ENCODE data around the gene PPM1K. TPM values are rescaled to one million over a fixed set of nuclear protein-coding genes. Genes with fewer than 3 reads are reported as not detected.
A peak's percentile ranks its signal among the peaks of the same experiment; 100 is the strongest.

Gene PPM1K
- total RNA-seq, 2 experiments from 2014 or later: 65.7 to 87.7 TPM

- Histone ChIP-seq H3K79me2 (ENCODE audit: insufficient read depth, low read depth, low read length) (no peaks in the 10 kb centered on the region), H2AFZ (ENCODE audit: low read length) (no peak overlapping the region), H3K4me3 (ENCODE audit: low read depth, low read length, poor library complexity, severe bottlenecking) (no peak overlapping the region), H3K4me2 (ENCODE audit: low read length) (no peak overlapping the region), H3K9me3 (ENCODE audit: low read length) (no peaks in the 10 kb centered on the region), H3K4me1 (ENCODE audit: insufficient read depth, low read length, poor library complexity, severe bottlenecking) (peaks cover 9% of the 10 kb centered on the region), H4K20me1 (ENCODE audit: insufficient read depth, low read length) (no peaks in the 10 kb centered on the region), H3K9me2 (ENCODE audit: insufficient read depth, low read length) (no peaks in the 10 kb centered on the region; the same call in 1 of the 2 replicates), H3K36me3 (ENCODE audit: insufficient read depth, low read length) (no peaks in the 10 kb centered on the region), H3K27ac (ENCODE audit: low read depth, low read length, poor library complexity, severe bottlenecking) (no peak overlapping the region)
- DNase-seq (ENCODE audit: low spot score): no peak
- BruUV-seq (replicated peaks): no TSS peak
- ChIA-PET CTCF (ENCODE audit: unreplicated experiment) (no interaction called here), POLR2A (interaction anchor here (1.1 kb wide), 1 partner anchor 56 kb away, joined by 3 read pairs; no protein-coding TSS in a partner anchor)
- intact Hi-C loops (cut with micrococcal nuclease; ENCODE audit: unreplicated experiment): no loop called here
- TF ChIP-seq EZH2phosphoT487 (IDR thresholded peaks at IDR 0.05; ENCODE audit: borderline replicate concordance, low read depth, low read length): no peak
- no peak for TF ChIP-seq CTCF (conservative IDR thresholded peaks at IDR 0.05; ENCODE audit: low read length)
Measured at GRCh38 chr4:88327665-88328064, 43.3 kb upstream of the PPM1K start.

GRCh38 chr4:88320780-88321373, 36.5 kb upstream of the PPM1K start:
- Histone ChIP-seq H4K20me1 (ENCODE audit: insufficient read depth, low read length) (no peaks in the 10 kb centered on the region), H3K9me3 (ENCODE audit: low read length) (peaks cover 15% of the 10 kb centered on the region; the same call in 1 of the 2 replicates), H3K36me3 (ENCODE audit: insufficient read depth, low read length) (peaks cover 8% of the 10 kb centered on the region; the same call in 1 of the 2 replicates), H3K4me2 (ENCODE audit: low read length) (peak overlapping the region; percentile 77), H3K4me3 (ENCODE audit: low read depth, low read length, poor library complexity, severe bottlenecking) (peak overlapping the region; percentile 57), H3K9me2 (ENCODE audit: insufficient read depth, low read length) (no peaks in the 10 kb centered on the region), H3K4me1 (ENCODE audit: insufficient read depth, low read length, poor library complexity, severe bottlenecking) (peaks cover 44% of the 10 kb centered on the region), H3K79me2 (ENCODE audit: insufficient read depth, low read depth, low read length) (no peaks in the 10 kb centered on the region), H2AFZ (ENCODE audit: low read length) (peak overlapping the region; percentile 66), H3K27ac (ENCODE audit: low read depth, low read length, poor library complexity, severe bottlenecking) (peak overlapping the region; percentile 90)
- intact Hi-C loops (cut with micrococcal nuclease; ENCODE audit: unreplicated experiment): loop anchor here (1.0 kb wide), 1 partner anchor 38 kb away; no protein-coding TSS in a partner anchor
- BruUV-seq (replicated peaks): no TSS peak
- TF ChIP-seq CTCF (conservative IDR thresholded peaks at IDR 0.05; ENCODE audit: low read length): no peak
- CTCF ChIA-PET (ENCODE audit: unreplicated experiment): interaction anchor here (1.4 to 1.7 kb wide), 2 partner anchors 34 to 37 kb away, joined by 4 to 5 read pairs; partner anchors contain the start of gene PPM1K
- POLR2A ChIA-PET: interaction anchor here (0.5 to 3.9 kb wide), 17 partner anchors 15 to 1338 kb away, joined by 3 to 48 read pairs (median 4); partner anchors contain the start of gene PPM1K
- peak; percentile 89 for DNase-seq (ENCODE audit: low spot score)
